A673 (cell line): ENCODE data around the gene PPP1R3F. TPM values are rescaled to one million over a fixed set of nuclear protein-coding genes. Genes with fewer than 3 reads are reported as not detected.

Experiments
- BruUV-seq: library from RNA; stranded (reverse); fragments of 400-500 nt; replicated peaks from 2 replicates; lab custom pipeline; 2021; lab: Mats Ljungman, UMichigan
- CTCF ChIA-PET: fragments of 300-600 bp; sonication (Branson Sonifier 250); formaldehyde crosslinking; loops from one replicate; lab custom pipeline; 2022; ENCODE audit warnings: antibody characterized with exemption; lab: Charles Lee
- POLR2A ChIA-PET: fragments of 300-600 bp; sonication (Branson Sonifier 250); formaldehyde crosslinking; loops from one replicate; lab custom pipeline; 2022; ENCODE audit warnings: antibody characterized with exemption; ENCODE audit not compliant: low non-redundant PET; lab: Charles Lee
- DNase-seq: peaks from one replicate; pipeline ENCODE4 v3.0.0-alpha.2; 2015; ENCODE audit warnings: low spot score
- H3K27ac ChIP-seq: fragments of 200-600 bp; sonication (generic); 2 replicates; pipeline ENCODE4 v1.5.1; 2016; ENCODE audit warnings: mixed run types, low read depth, mild to moderate bottlenecking, mixed read lengths, antibody characterized with exemption, low read length; ENCODE audit not compliant: poor library complexity, severe bottlenecking
- H3K27me3 ChIP-seq: fragments of 200-600 bp; sonication (generic); replicated peaks from 2 replicates; pipeline ENCODE4 v1.6.1; 2017; ENCODE audit warnings: mixed run types, low read depth, mild to moderate bottlenecking, mixed read lengths, antibody characterized with exemption, low read length; ENCODE audit not compliant: insufficient read depth, poor library complexity
- H3K36me3 ChIP-seq: fragments of 200-600 bp; sonication (generic); 2 replicates; pipeline ENCODE4 v1.6.1; 2016; ENCODE audit warnings: mixed run types, mild to moderate bottlenecking, mixed read lengths, antibody characterized with exemption, low read length; ENCODE audit not compliant: insufficient read depth, poor library complexity, severe bottlenecking
- H3K4me1 ChIP-seq: fragments of 200-600 bp; sonication (generic); 2 replicates; pipeline ENCODE4 v1.6.1; 2017; ENCODE audit warnings: mixed run types, mild to moderate bottlenecking, mixed read lengths, antibody characterized with exemption, low read length; ENCODE audit not compliant: insufficient read depth, poor library complexity, severe bottlenecking
- H3K4me3 ChIP-seq: fragments of 200-600 bp; sonication (generic); 2 replicates; pipeline ENCODE4 v1.5.1; 2016; ENCODE audit warnings: low read depth, mixed run types, mild to moderate bottlenecking, mixed read lengths, low read length; ENCODE audit not compliant: poor library complexity, severe bottlenecking
- H3K9me3 ChIP-seq: fragments of 200-600 bp; sonication (generic); 2 replicates; pipeline ENCODE4 v1.6.1; 2016; ENCODE audit warnings: mixed run types, low read depth, mild to moderate bottlenecking, mixed read lengths, antibody characterized with exemption, low read length; ENCODE audit not compliant: poor library complexity, severe bottlenecking
- EZH2 ChIP-seq: fragments of 200-600 bp; sonication (generic); IDR thresholded peaks from 2 replicates; pipeline ENCODE4 v1.6.1; 2017; ENCODE audit warnings: borderline replicate concordance, low read depth, mild to moderate bottlenecking, mixed read lengths, antibody characterized with exemption, low read length; ENCODE audit not compliant: poor library complexity, severe bottlenecking
- intact Hi-C: fragments of 100-400 bp; cut with micrococcal nuclease; formaldehyde crosslinking; loops from one replicate; pipeline ENCODE4 v1.10.0; 2022; ENCODE audit not compliant: unreplicated experiment
- total RNA-seq: library from RNA; stranded (reverse); gene quantifications from 2 replicates; pipeline ENCODE4 v1.2.3, GENCODE V29; 2021
- TF ChIP-seq, protein P1 (sequence below): fragments of 300-800, 200-600 bp; sonication (generic); conservative IDR thresholded peaks from 2 replicates; pipeline ENCODE4 v1.5.1; 2017; ENCODE audit warnings: low read depth, mild to moderate bottlenecking, antibody characterized with exemption, low read length, moderate library complexity, mixed read lengths

PPP1R3F gene
- total RNA-seq, 1 experiment from 2014 or later: 12.3 TPM

DNA sequence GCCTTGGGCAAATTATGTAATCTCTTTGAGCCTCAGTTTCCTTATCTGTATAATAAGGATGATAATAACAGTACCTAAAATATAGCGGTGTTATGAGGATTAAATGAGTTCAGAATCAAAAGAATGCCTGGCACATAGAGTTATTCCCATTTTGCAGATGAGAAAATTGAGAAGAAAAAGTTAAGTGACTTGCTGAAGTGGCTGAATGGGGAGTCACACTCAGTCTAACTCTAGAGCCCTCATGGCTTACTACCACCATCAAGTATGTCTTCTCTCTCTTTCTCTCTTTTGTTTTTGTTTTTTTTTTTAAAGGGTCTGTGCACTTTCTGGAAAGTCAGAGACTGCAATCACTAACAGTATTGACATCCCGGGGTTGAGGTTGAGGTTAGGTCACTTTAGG is 37.1 kb upstream of the PPP1R3F start:
- H3K27me3 ChIP-seq: no peaks in the 10 kb centered on the region
- CTCF ChIA-PET: no interaction called here
- H3K9me3 ChIP-seq: no peaks in the 10 kb centered on the region
- POLR2A ChIA-PET: no interaction called here
- DNase-seq: no peak
- no TSS peak for BruUV-seq
- no peak overlapping the region for H3K27ac ChIP-seq
- no peak overlapping the region for H3K4me3 ChIP-seq
- intact Hi-C loops: no loop called here
- no peaks in the 10 kb centered on the region for H3K4me1 ChIP-seq
- TF ChIP-seq, protein P1, sequence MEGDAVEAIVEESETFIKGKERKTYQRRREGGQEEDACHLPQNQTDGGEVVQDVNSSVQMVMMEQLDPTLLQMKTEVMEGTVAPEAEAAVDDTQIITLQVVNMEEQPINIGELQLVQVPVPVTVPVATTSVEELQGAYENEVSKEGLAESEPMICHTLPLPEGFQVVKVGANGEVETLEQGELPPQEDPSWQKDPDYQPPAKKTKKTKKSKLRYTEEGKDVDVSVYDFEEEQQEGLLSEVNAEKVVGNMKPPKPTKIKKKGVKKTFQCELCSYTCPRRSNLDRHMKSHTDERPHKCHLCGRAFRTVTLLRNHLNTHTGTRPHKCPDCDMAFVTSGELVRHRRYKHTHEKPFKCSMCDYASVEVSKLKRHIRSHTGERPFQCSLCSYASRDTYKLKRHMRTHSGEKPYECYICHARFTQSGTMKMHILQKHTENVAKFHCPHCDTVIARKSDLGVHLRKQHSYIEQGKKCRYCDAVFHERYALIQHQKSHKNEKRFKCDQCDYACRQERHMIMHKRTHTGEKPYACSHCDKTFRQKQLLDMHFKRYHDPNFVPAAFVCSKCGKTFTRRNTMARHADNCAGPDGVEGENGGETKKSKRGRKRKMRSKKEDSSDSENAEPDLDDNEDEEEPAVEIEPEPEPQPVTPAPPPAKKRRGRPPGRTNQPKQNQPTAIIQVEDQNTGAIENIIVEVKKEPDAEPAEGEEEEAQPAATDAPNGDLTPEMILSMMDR: no peak
- TF ChIP-seq EZH2: no peak
- H3K36me3 ChIP-seq: no peaks in the 10 kb centered on the region

DNA sequence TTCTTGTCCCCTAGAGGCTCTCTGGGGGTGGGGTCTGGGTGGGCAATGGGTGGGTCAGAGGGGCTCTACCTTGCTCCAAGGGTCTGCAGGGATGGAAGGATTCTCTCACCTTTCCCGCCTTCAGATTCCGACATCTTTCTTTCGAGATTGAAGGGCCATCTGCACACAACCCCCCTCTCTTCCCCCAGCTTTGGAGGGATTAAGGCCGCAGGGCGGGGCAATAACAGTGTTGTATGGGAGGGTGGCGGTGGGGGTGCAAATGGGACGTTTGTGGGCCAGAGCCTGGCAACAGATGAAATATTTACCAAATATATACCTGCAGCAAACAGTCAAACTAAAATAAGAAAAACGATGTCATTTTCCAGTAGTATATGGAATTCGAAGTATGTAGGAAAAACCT is 36.4 kb upstream of the PPP1R3F start, which contains the start of gene CACNA1F:
TSS of gene CACNA1F (minus strand) at position 165 of the 400 bp plus-strand sequence. CDS start at position 134, 31 bp downstream.
- H3K9me3 ChIP-seq: no peaks in the 10 kb centered on the region
- CTCF ChIA-PET: no interaction called here

DNA sequence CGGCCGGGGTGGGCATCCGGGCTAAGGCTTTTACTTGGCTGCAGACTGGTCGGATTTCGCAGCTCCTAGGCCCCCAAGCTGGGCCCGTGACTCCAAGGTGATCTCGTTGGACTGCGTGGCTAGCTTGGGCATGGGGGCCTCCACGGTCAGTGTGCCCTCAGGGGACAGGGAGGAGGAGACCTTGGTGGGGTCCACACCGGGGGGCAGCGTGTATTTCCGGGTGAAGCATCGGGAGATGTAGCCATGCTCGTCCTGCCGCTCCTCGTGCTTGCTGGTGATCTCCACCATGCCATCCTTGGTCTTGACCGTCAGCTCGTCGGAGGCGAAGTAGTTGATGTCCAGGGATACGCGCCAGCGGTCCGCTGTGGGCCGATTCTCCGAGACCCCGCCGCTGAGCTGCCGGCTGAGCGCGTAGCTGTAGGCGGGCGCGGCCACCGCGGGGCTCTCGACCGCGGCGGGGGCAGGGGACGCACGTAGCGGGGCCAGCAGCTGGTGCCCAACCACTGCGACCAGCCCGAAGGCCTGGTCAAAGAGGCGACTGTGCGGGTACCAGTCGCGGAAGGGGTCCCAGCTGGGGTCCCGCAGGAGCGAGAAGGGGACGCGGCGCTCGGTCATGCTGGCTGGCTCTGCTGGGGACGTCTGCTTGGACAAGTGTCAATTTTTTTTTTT is 35.6 kb upstream of the PPP1R3F start:
- Histone ChIP-seq H3K9me3 (no peaks in the 10 kb centered on the region), H3K36me3 (no peaks in the 10 kb centered on the region), H3K27ac (no peak overlapping the region), H3K4me1 (no peaks in the 10 kb centered on the region), H3K27me3 (no peaks in the 10 kb centered on the region), H3K4me3 (no peak overlapping the region)
- ChIA-PET CTCF (no interaction called here), POLR2A (no interaction called here)
- no TSS peak for BruUV-seq
- DNase-seq: no peak
- TF ChIP-seq, protein P1: no peak
- TF ChIP-seq EZH2: no peak
- intact Hi-C loops: no loop called here

More for the DNA sequence above, 36.4 kb upstream of the PPP1R3F start, which contains the start of gene CACNA1F:
- no peaks in the 10 kb centered on the region for H3K36me3 ChIP-seq
- no TSS peak for BruUV-seq
- H3K27me3 ChIP-seq: no peaks in the 10 kb centered on the region
- TF ChIP-seq, protein P1: no peak
- no peak for TF ChIP-seq EZH2
- POLR2A ChIA-PET: no interaction called here
- H3K4me1 ChIP-seq: no peaks in the 10 kb centered on the region
- no peak within 1 kb of the TSS for H3K4me3 ChIP-seq
- no peak within 1 kb of the TSS for H3K27ac ChIP-seq
- intact Hi-C loops: no loop called here
- no peak for DNase-seq
